Stomach (tissue), 9 donors: ENCODE data around the gene MOB3C. TPM values are rescaled to one million over a fixed set of nuclear protein-coding genes. Genes with fewer than 3 reads are reported as not detected.

Experiments used
- DNase-seq, 2 donors: peaks; one replicate each; pipeline versions ENCODE4 v3.0.0 to v3.0.0-alpha.2; 2013 to 2019
- H3K27ac ChIP-seq, 5 donors: fragments of 200-600 bp in 4 of 5; sonication (generic) in 4 of 5; one replicate each; pipeline ENCODE4 v1.5.1; 2013 to 2019; ENCODE audit warnings: mild to moderate bottlenecking in 1 of 5, moderate library complexity in 1 of 5
- H3K27me3 ChIP-seq, 3 donors: fragments of 200-600 bp; sonication (generic); one replicate each; pipeline ENCODE4 v1.5.1; 2017 to 2019; ENCODE audit warnings: mixed run types in 1 of 3
- H3K36me3 ChIP-seq, 4 donors: fragments of 200-600 bp; sonication (generic); 1 replicate in 3 of 4; 2 replicates in 1 of 4; pipeline ENCODE4 v1.5.1; 2016 to 2019
- H3K4me1 ChIP-seq, 4 donors: fragments of 200-600 bp; sonication (generic); one replicate each; pipeline ENCODE4 v1.5.1; 2016 to 2019
- H3K4me3 ChIP-seq, 4 donors: fragments of 200-600 bp; sonication (generic) in 3 of 4; one replicate each; pipeline ENCODE4 v1.5.1; 2016 to 2019; ENCODE audit warnings: mild to moderate bottlenecking in 1 of 4
- H3K9me3 ChIP-seq, 4 donors: fragments of 200-600 bp; sonication (generic); one replicate each; pipeline ENCODE4 v1.5.1; 2016 to 2019
- EP300 ChIP-seq: sonication (generic); formaldehyde crosslinking; IDR thresholded peaks from one replicate; pipeline ENCODE4 v1.6.1; 2017; ENCODE audit warnings: antibody characterized with exemption
- POLR2A ChIP-seq, 4 donors: fragments of 450-650 bp; IDR thresholded peaks; one replicate each; pipeline ENCODE4 v1.6.1; 2016; ENCODE audit warnings: antibody characterized with exemption in 4 of 4, control low read depth in 2 of 4, mild to moderate bottlenecking in 1 of 4, moderate library complexity in 1 of 4
- POLR2AphosphoS5 ChIP-seq, 3 donors: sonication (generic); formaldehyde crosslinking; IDR thresholded peaks; one replicate each; pipeline ENCODE4 v1.6.1; 2016; ENCODE audit warnings: antibody characterized with exemption in 3 of 3
- WGBS, 5 donors: extraction: QIAGEN DNeasy Blood & Tissue Kit in 3 of 5; methylation state at CpG; one replicate each; pipeline versions ENCODE4 v1.1.5 to v1.1.7; 2013 to 2018; 5-methylcytosine and 5-hydroxymethylcytosine counted together
- intact Hi-C: fragments of 100-400 bp; cut with DNase I; formaldehyde crosslinking; loops from one replicate; pipeline ENCODE4 v1.15.1; 2023; ENCODE audit warnings: low total_unique reads
- polyA plus RNA-seq, 3 donors: library from polyadenylated mRNA; stranded (reverse); fragments of 200-250 nt; gene quantifications; one replicate each; pipeline ENCODE4 v1.2.3, GENCODE V29; 2013
- total RNA-seq, 5 donors: library from RNA; depleted of rRNA; stranded (reverse); fragments of >200 nt; gene quantifications; one replicate each; pipeline versions ENCODE4 v1.1.0 to v1.2.3, GENCODE V29; 2014 to 2016
- TF ChIP-seq, protein P1 (sequence below), 7 experiments: fragments of 450-650 bp in 4 of 7; fragments of 200-600 bp in 3 of 7; sonication (generic) in 3 of 7; IDR thresholded peaks; one replicate each; pipeline ENCODE4 v1.5.1; 2016 to 2019; ENCODE audit warnings: antibody characterized with exemption in 7 of 7, control low read depth in 2 of 7, mild to moderate bottlenecking in 1 of 7
- donor health status: healthy with polysubstance abuse.
- donor health status: Bipolar disorder and iron deficiency.
- donor health status: healthy.

The MOB3C gene
- total and polyA plus RNA-seq, 8 donors = 8.4 to 27.2 (median 11.8) TPM

DNA sequence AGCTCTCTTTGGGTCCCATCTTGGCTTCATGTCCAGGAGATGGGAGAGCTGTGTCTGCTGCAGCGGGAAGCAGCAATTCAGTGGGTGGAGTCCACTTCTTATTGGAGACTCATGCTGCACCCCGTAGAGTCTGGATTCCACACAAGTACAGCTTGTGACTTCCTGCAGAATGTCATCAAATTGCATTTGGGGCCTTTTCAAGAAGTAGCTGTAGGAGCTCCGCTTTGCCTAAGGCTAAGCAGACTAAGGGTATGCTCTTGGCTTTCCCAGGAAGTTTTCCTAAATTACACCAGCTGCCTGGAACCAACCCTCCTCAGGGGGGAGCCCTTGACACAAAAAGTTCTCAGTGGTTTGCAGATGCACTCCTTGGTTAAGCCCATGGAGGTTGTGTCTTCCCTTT lies 5.7 kb upstream of the MOB3C start:
- no peaks in the 10 kb centered on the region for H3K9me3 ChIP-seq
- no peaks in the 10 kb centered on the region for H3K27me3 ChIP-seq
- H3K4me3 ChIP-seq = no peak overlapping the region
- intact Hi-C loops = loop anchor here (5.0 kb wide), 1 partner anchor 105 kb away; no protein-coding TSS in a partner anchor
- TF ChIP-seq, protein P1, sequence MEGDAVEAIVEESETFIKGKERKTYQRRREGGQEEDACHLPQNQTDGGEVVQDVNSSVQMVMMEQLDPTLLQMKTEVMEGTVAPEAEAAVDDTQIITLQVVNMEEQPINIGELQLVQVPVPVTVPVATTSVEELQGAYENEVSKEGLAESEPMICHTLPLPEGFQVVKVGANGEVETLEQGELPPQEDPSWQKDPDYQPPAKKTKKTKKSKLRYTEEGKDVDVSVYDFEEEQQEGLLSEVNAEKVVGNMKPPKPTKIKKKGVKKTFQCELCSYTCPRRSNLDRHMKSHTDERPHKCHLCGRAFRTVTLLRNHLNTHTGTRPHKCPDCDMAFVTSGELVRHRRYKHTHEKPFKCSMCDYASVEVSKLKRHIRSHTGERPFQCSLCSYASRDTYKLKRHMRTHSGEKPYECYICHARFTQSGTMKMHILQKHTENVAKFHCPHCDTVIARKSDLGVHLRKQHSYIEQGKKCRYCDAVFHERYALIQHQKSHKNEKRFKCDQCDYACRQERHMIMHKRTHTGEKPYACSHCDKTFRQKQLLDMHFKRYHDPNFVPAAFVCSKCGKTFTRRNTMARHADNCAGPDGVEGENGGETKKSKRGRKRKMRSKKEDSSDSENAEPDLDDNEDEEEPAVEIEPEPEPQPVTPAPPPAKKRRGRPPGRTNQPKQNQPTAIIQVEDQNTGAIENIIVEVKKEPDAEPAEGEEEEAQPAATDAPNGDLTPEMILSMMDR (IDR thresholded peaks at IDR 0.05) = peak in 5 of 7 experiments; percentile 50 to 57 (median 53)
- TF ChIP-seq POLR2A (IDR thresholded peaks at IDR 0.05) (no peak), EP300 (no peak)
- no peak overlapping the region for H3K27ac ChIP-seq
- peak; percentile 42 to 56 for DNase-seq
- H3K4me1 ChIP-seq = peaks cover 0 to 10% (median 5%) of the 10 kb centered on the region in 4 donors
- whole genome bisulfite sequencing, 5 donors = 49 to 62% (median 59%) methylated on average over 3 of the region's 3 CpGs
- H3K36me3 ChIP-seq = no peaks in the 10 kb centered on the region

DNA sequence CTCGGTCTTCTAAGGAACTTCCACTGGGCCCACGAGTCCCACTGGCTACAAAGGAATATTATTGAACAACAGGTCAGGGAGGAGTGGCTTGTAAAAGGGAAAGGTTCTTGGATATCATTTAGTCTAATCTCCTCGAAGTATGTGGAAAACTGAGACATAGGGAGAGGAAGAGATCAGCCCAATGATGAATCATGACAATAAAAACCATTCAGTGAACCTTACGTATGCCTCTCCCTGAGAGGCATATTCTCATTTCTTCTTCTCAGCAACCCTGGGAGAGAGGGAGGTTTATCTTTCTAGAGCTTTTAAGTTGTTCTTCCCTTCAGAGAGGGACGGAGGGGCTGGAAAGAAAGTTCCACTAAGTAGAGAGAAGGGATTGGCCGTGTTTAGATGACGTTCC lies 5.3 kb upstream of the MOB3C start:
- H3K9me3 ChIP-seq = no peaks in the 10 kb centered on the region
- H3K36me3 ChIP-seq = no peaks in the 10 kb centered on the region
- H3K4me3 ChIP-seq = no peak overlapping the region
- H3K4me1 ChIP-seq = peaks cover 0 to 14% (median 9%) of the 10 kb centered on the region in 4 donors
- DNase-seq = no peak
- no peaks in the 10 kb centered on the region for H3K27me3 ChIP-seq
- no peak for TF ChIP-seq POLR2AphosphoS5 (IDR thresholded peaks at IDR 0.05)
- TF ChIP-seq POLR2A (IDR thresholded peaks at IDR 0.05) = no peak
- TF ChIP-seq, protein P1 (IDR thresholded peaks at IDR 0.05) = no peak
- no peak for TF ChIP-seq EP300
- no peak overlapping the region for H3K27ac ChIP-seq
- intact Hi-C loops = loop anchor here (5.0 kb wide), 1 partner anchor 105 kb away; no protein-coding TSS in a partner anchor
- 54 to 67% (median 60%) methylated on average over 7 of the region's 7 CpGs for WGBS, 5 donors

DNA sequence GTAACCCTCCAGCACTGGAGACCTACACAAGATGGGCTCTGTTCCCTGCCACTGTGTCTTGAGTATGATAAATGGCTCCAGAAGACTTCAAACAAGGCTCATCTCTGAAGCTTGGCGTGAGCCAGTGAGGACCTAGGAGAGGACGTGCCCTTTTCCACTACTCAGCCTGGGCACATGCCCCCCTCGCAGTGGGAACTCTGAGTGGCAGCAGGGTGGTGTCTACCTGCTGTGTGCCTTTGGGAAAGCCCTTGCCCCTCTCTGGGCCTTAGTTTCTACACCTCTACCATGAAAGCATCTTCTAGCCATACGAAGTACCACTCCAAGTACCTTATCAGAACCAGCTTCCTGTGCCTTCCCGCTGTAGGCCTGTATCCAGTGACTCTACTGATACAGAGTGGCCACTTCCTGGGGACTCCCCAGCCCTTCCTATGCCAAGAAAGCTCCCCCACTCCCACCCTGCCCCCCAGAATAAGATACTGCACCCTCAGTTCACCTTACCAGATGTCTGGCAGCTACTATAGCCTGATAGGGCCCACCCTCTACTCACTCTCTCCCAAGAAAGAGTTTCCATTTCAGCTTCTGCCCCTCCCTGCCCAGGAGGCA lies 3.1 kb upstream of the MOB3C start:
- TF ChIP-seq POLR2A (IDR thresholded peaks at IDR 0.05) (no peak), EP300 (no peak), POLR2AphosphoS5 (IDR thresholded peaks at IDR 0.05) (no peak)
- TF ChIP-seq, protein P1 (IDR thresholded peaks at IDR 0.05) = no peak
- Histone ChIP-seq H3K4me1 (peaks cover 10 to 30% (median 23%) of the 10 kb centered on the region in 4 donors), H3K36me3 (no peaks in the 10 kb centered on the region), H3K9me3 (no peaks in the 10 kb centered on the region), H3K4me3 (no peak overlapping the region), H3K27ac (no peak overlapping the region), H3K27me3 (no peaks in the 10 kb centered on the region)
- DNase-seq = no peak
- intact Hi-C loops = loop anchor here (5.0 kb wide), 1 partner anchor 108 kb away; no protein-coding TSS in a partner anchor
- WGBS, 5 donors = 82 to 86% (median 85%) methylated on average over 5 of the region's 5 CpGs

DNA sequence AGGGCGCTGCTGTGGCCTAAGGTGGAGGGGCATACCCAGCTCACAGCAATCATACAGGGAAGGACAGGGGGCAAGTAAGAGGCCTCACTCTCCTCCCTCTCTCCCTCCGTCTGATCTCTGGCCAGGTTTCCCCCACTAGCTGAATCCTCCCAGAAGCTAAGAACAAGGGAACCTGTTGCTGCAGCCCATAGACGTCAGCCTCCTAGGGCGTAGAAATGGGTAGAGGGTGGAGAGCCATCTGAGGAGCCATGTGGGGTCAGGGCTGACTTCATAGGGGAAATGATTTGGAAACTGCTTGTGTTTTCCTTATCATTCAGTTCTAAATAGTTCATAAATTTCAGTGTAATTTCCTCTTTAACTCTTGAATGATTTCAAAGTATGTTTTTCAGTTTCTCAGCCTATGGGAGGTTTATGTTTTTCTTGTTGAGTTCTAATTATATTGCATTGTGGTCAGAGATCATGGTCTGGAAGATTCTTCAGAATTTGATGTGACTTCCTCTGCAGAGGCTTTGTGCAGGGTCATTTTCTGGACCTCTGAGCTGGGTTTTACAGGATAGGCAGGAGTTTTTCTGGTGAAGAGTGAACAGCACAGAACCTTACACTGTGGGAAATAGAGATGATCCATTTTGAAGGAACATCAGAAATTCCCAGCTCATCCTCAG lies 2.3 kb upstream of the MOB3C start:
- Histone ChIP-seq H3K4me3 (no peak overlapping the region), H3K27me3 (no peaks in the 10 kb centered on the region), H3K9me3 (no peaks in the 10 kb centered on the region), H3K4me1 (peaks cover 18 to 33% (median 31%) of the 10 kb centered on the region in 4 donors), H3K36me3 (no peaks in the 10 kb centered on the region), H3K27ac (no peak overlapping the region)
- no peak for DNase-seq
- 78 to 84% (median 80%) methylated on average over 4 of the region's 4 CpGs for WGBS, 5 donors
- intact Hi-C loops = no loop called here
- TF ChIP-seq POLR2A (IDR thresholded peaks at IDR 0.05) (no peak), POLR2AphosphoS5 (IDR thresholded peaks at IDR 0.05) (no peak), EP300 (no peak)
- TF ChIP-seq, protein P1 (IDR thresholded peaks at IDR 0.05) = no peak
